Globus pallidus (tissue), 1 donor: Measurements from ENCODE around the gene CHCHD6.

Experiments
- DNase-seq: peaks from one replicate; pipeline ENCODE4 v3.0.0-alpha.2; 2015; ENCODE audit warnings: low spot score

The CHCHD6 gene

GRCh38 chr3:126895178-126896066, 191.4 kb downstream of the CHCHD6 start:
- peak; percentile 35 for DNase-seq

- DNase-seq, result no peak
Measured at GRCh38 chr3:126896067-126896441, 192.0 kb downstream of the CHCHD6 start.

DNA sequence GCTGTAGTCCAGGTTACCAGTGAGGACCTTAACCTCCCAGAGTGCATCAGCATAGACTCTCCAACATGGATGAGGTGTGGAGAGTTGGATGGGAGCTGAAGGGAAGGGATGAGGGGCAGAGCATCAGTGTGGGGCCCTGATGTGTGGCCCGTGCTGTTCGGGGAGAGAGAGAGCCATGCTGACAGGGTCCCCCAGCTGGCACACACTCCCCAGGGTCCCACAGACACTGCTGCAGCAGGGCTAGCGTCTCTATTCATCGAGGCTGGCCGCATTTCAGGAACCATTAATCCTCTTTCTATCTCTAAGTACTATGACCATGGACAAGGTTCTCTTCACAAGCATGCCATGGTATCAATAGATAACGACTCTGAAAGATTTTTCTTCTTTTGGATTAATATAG, 192.9 kb downstream of the CHCHD6 start:
- DNase-seq, result no peak

- no peak for DNase-seq
Measured at GRCh38 chr3:126897943-126898342, 193.9 kb downstream of the CHCHD6 start.

DNA sequence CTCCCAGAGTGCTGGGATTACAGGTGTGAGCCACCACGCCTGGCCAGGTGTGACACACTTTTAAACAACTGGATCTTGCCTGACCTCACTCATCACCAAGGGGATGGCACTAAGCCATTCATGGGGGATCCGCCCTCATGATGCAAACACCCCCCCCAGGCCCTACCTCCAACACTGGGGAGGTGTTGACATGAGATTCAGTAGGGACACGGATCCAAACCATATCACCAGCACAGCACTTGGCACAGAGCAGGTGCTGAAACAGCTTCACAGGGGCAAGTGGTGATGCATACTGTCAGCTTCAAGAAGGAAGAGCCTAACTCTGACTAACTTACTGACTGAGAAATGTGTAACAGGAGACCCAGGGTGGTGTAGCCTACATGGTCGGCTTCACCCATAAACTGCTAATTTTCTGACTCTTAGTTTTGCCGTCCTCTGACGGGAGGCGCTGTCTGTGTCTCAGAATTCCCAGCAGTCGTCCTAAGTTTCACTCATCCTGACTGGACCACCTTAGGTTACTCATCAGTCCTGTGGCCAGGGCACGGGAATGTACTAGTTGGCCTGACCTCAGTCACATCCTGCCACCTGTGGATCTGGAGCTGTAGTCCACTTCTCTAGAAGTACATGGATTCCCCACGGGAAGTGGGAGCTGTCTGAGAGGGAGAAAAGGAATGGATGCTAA, 197.0 kb downstream of the CHCHD6 start:
- no peak for DNase-seq

DNA sequence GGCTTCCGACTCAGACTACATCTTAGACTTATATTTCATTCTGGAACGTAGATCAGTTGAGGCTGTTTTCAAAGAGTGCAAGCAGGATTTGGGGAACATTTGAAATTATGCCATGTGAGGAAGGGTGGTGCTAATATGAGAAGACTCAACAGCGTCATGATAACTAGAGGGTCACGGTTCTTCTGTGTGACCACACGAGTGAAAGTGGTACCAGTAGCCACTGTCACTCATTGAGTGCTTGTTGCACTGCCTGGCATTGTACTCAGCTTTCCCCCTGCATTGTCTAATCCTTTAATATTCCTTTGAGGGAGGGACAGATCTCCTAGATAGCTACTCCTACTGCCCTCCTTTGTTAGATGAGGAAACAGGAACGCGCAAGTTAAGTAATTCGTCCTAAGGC, 197.6 kb downstream of the CHCHD6 start:
- no peak for DNase-seq

DNA sequence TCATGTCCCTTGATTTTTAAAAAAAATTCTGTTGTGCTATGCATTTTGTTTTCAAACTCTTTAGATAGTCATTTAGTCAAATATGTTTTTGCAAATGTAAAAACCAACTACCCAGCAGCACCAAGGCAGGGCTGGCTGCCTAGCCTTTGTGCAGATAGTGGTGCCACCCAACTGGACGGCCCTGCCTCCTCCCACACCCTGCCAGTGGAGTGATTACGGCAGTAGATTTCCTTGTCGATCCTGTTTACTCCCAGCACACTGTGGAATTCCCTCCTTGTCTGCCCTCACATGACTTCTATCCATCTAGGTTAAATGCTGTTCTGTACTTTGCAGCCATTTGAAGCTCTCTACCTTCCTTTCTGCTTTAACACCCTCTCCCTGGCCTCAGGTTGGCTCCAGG, 199.5 kb downstream of the CHCHD6 start:
- DNase-seq, result no peak

GRCh38 chr3:126907557-126907956, 203.5 kb downstream of the CHCHD6 start:
- DNase-seq, result no peak

- no peak for DNase-seq
Measured at GRCh38 chr3:126908752-126909275, 204.8 kb downstream of the CHCHD6 start.

- DNase-seq, result no peak
Measured at GRCh38 chr3:126910231-126910630, 206.2 kb downstream of the CHCHD6 start.

- peak; percentile 68 for DNase-seq
Measured at GRCh38 chr3:126911162-126912026, 207.4 kb downstream of the CHCHD6 start.

GRCh38 chr3:126912027-126912422, 208.0 kb downstream of the CHCHD6 start:
- DNase-seq, result no peak

- DNase-seq, result no peak
Measured at GRCh38 chr3:126912491-126913195, 208.6 kb downstream of the CHCHD6 start.

- no peak for DNase-seq
Measured at GRCh38 chr3:126913524-126913923, 209.5 kb downstream of the CHCHD6 start.

DNA sequence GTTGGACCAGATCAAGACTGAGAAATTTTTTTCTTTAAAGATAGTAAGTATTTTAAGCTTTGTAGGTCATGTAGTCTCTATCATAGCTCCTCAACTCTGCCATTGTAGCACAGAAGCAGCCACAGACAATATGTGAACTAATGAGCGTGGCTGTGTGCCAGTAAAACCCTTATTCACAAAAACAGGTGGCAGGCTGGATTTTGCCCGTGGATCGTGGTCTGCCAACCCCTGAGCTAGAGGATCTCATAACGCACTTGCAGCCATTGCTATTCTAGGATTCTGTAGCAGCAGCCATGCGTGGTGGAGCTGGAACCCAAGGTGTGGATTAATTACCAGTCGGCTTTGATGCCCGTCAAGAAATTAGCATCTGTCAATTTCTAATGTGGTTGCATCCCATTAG, 210.2 kb downstream of the CHCHD6 start:
- DNase-seq, result no peak

GRCh38 chr3:126915015-126915414, 211.0 kb downstream of the CHCHD6 start:
- no peak for DNase-seq

GRCh38 chr3:126916546-126916945, 212.5 kb downstream of the CHCHD6 start:
- no peak for DNase-seq

DNA sequence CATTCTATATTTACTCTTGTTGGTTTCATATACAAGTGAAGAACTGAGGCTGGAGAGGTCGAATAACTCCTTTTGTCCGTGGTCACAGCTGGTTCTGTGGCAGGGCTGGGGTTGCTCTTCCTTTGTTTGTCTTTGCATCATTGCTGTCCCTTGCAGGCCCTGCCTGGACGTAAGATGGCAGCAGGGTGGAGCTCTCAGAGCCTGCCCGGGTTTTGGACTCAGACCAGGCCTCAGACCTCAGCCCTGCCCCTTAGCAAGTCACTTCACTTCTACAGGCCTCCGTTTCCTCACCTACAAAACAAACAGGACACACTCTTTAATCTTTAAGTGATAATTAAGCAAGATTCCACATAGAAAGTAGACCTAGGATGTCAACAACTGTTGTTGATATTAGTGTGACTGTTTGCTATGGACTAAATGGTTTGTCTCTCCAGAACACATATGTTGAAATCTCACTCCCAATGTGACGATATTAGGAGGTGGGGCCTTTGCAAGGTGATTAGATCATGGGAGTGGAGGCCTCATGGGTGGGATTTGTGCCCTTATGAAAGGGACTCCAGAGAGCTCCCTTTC, 213.3 kb downstream of the CHCHD6 start:
- DNase-seq, result no peak

DNA sequence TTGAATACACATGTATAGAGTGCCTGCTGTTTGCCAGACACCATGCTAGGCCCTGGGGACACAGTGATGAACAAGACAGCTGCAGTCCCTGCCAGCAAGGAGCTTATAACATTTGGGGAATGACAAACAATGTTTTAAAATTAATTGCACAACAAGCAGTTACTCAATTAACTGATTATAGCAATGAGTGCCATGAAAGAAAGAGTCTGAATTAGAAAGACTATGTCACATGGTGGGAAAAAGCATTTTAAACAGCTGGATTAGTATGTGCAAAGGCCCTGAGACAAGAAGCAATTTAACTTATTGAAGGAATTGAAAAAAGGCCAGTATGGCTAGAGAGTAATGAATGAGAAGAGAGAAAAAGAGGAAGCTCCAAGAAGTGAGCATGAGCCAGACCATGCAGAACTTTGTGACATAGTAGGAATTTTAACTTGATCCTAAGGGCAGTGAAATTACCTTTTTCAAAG, 214.3 kb downstream of the CHCHD6 start:
- DNase-seq, result no peak

- no peak for DNase-seq
Measured at GRCh38 chr3:126921085-126921824, 217.2 kb downstream of the CHCHD6 start.
